Lower leg skin (tissue), 3 donors: ENCODE data around the gene MAS1L.

Experiments used
- CTCF ChIP-seq, 3 donors: fragments of 450-650 bp; IDR thresholded peaks; one replicate each; pipeline ENCODE4 v1.5.1; 2016; ENCODE audit warnings: antibody characterized with exemption in 3 of 3, mild to moderate bottlenecking in 3 of 3, moderate library complexity in 2 of 3
- POLR2A ChIP-seq, 2 donors: fragments of 450-650 bp; IDR thresholded peaks; one replicate each; pipeline ENCODE4 v1.6.1; 2016 to 2017; ENCODE audit warnings: antibody characterized with exemption in 2 of 2, mild to moderate bottlenecking in 1 of 2, moderate library complexity in 1 of 2

- TF ChIP-seq POLR2A (IDR thresholded peaks at IDR 0.05) (no peak), CTCF (IDR thresholded peaks at IDR 0.05) (no peak)
Observed at GRCh38 chr6:29505808-29506207, 18.1 kb upstream of the MAS1L start.
